GM12892 (cell line): ENCODE data around the gene ME2.

ENCODE experiments used
- POLR2A ChIP-seq: IDR thresholded peaks from 2 replicates; pipeline ENCODE4 v1.6.1; 2011; ENCODE audit warnings: low read depth, low read length, control low read depth
- POLR2AphosphoS5 ChIP-seq: IDR thresholded peaks from 2 replicates; pipeline ENCODE4 v1.6.1; 2011; ENCODE audit warnings: low read depth, low read length, control low read depth

DNA sequence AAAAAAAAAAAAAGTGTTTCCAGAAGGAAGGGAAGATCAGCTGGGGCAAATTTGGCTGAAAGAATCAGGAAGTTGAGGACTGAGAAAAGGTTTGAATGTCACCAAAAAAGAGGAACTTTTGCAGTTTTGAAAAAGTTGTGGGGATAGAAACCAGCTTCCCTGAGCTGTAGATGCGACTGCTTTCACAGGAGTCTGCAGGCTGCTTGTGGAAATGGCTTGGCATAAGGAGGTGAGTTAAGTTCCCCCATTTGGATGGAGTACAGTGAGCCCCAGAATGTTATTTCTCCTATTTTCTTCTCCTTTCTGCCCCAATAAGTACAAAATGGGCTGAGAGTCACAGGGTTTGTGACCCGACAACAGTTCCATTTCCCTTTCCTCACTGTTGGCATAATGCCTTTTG is 16.5 kb upstream of the ME2 start:
- TF ChIP-seq POLR2A (no peak), POLR2AphosphoS5 (no peak)
